ENCODE measurements around the gene VDR. TPM values are rescaled to one million over a fixed set of nuclear protein-coding genes. Genes with fewer than 3 reads are reported as not detected.

Gene VDR
- total RNA-seq, 2 donors from 2014 or later: 1.3 to 3.1 TPM

- Histone ChIP-seq H3K27ac (no peak overlapping the region), H3K9me3 (no peaks in the 10 kb centered on the region), H3K27me3 (no peaks in the 10 kb centered on the region), H3K36me3 (replicated peaks in 1 of 2; ENCODE audit: insufficient read depth in 1 of 2, low read depth in 2 of 2) (no peaks in the 10 kb centered on the region), H3K4me1 (no peaks in the 10 kb centered on the region), H3K4me3 (no peak overlapping the region)
- no peak for DNase-seq
- no peak for ATAC-seq
- TF ChIP-seq POLR2A (IDR thresholded peaks at IDR 0.05) (no peak), CTCF (IDR thresholded peaks at IDR 0.05) (no peak)
- 61 to 63% methylated on average over 2 of the region's 2 CpGs for WGBS, 2 donors
- intact Hi-C loops (cut with DNase I): no loop called here
Observed at GRCh38 chr12:47860873-47861272, 43.9 kb downstream of the VDR start.

GRCh38 chr12:47860279-47860841 is 44.4 kb downstream of the VDR start:
- no peaks in the 10 kb centered on the region for H3K9me3 ChIP-seq
- DNase-seq (no peak), ATAC-seq (no peak)
- no peak for TF ChIP-seq CTCF (IDR thresholded peaks at IDR 0.05)
- no peak for TF ChIP-seq POLR2A (IDR thresholded peaks at IDR 0.05)
- H3K27ac ChIP-seq: no peak overlapping the region
- no peaks in the 10 kb centered on the region for H3K27me3 ChIP-seq
- 86 to 90% methylated on average over 7 of the region's 7 CpGs for WGBS, 2 donors
- intact Hi-C loops (cut with DNase I): no loop called here
- no peaks in the 10 kb centered on the region for H3K4me1 ChIP-seq
- no peak overlapping the region for H3K4me3 ChIP-seq
- H3K36me3 ChIP-seq (replicated peaks in 1 of 2; ENCODE audit: insufficient read depth in 1 of 2, low read depth in 2 of 2): no peaks in the 10 kb centered on the region

GRCh38 chr12:47858511-47859266 is 46.1 kb downstream of the VDR start:
- Histone ChIP-seq H3K4me3 (no peak overlapping the region), H3K9me3 (no peaks in the 10 kb centered on the region), H3K4me1 (no peaks in the 10 kb centered on the region), H3K27ac (no peak overlapping the region), H3K36me3 (replicated peaks in 1 of 2; ENCODE audit: insufficient read depth in 1 of 2, low read depth in 2 of 2) (no peaks in the 10 kb centered on the region), H3K27me3 (no peaks in the 10 kb centered on the region)
- ATAC-seq (no peak), DNase-seq (no peak)
- WGBS, 2 donors: 90 to 93% methylated on average over 8 of the region's 8 CpGs
- intact Hi-C loops (cut with DNase I): no loop called here
- TF ChIP-seq CTCF (IDR thresholded peaks at IDR 0.05) (no peak), POLR2A (IDR thresholded peaks at IDR 0.05) (no peak)

GRCh38 chr12:47856721-47857575 is 47.8 kb downstream of the VDR start:
- 89 to 94% methylated on average over 17 of the region's 17 CpGs for WGBS, 2 donors
- H3K4me1 ChIP-seq: no peaks in the 10 kb centered on the region
- ATAC-seq (no peak), DNase-seq (no peak)
- no peaks in the 10 kb centered on the region for H3K27me3 ChIP-seq
- intact Hi-C loops (cut with DNase I): no loop called here
- no peak overlapping the region for H3K4me3 ChIP-seq
- TF ChIP-seq CTCF (IDR thresholded peaks at IDR 0.05) (no peak), POLR2A (IDR thresholded peaks at IDR 0.05) (no peak)
- no peaks in the 10 kb centered on the region for H3K9me3 ChIP-seq
- H3K27ac ChIP-seq: no peak overlapping the region
- no peaks in the 10 kb centered on the region for H3K36me3 ChIP-seq (replicated peaks in 1 of 2; ENCODE audit: insufficient read depth in 1 of 2, low read depth in 2 of 2)
